SHP77 (cell line): ENCODE results near the gene SIGLECL1.
A peak's percentile ranks its signal among the peaks of the same experiment; 100 is the strongest.

Experiments
- DNase-seq, 2 experiments: peaks; one replicate each; lab custom pipeline; 2025; lab: John Stamatoyannopoulos, UW

The SIGLECL1 gene

DNA sequence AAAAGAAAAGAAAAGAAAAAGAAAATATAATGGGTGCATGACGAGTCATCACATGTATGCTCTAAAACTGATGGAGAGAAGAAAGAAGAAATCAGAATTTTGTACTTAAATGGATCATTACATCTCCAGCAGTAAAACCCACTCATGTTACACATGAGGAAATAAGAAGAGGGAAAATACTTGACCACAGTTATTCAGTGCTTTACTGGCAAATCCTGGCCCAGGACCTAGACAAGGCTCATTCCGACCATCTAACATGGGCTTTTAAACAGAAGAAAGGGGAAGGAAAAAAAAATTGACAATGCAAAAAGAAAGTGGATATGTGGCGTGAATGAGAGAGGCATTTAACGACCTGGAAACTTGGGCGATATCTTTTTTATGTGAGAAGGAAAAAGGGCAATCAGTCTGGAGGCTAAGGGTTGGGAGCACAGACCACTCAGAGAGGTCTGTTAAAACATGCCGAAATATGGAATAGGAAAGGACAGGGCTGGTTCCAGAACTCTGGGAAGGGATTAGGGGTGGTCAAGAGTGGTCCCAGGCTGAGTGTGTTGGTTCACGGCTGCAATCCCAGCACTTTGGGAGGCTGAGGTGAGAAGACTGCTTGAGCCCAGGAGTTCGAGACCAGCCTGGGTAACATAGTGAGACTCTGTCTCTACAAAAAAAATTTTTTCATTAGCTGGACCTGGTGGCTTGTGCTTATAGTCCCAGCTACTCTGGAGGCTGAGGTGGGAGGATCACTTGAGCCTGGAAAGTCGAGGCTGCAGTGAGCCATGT lies 1.6 kb downstream of the SIGLECL1 start:
- no peak for DNase-seq

- no peak for DNase-seq
These were observed 2.4 kb downstream of the SIGLECL1 start for GRCh38 chr19:51253088-51253806.

- DNase-seq, result no peak
These were observed 5.3 kb downstream of the SIGLECL1 start for GRCh38 chr19:51256155-51256625.

GRCh38 chr19:51257471-51257870 lies 6.6 kb downstream of the SIGLECL1 start:
- DNase-seq, result no peak

- DNase-seq, result no peak
These were observed 7.6 kb downstream of the SIGLECL1 start for GRCh38 chr19:51258165-51259160.

- peak; percentile 17 to 28 for DNase-seq
These were observed 8.7 kb downstream of the SIGLECL1 start for GRCh38 chr19:51259348-51260245.

DNA sequence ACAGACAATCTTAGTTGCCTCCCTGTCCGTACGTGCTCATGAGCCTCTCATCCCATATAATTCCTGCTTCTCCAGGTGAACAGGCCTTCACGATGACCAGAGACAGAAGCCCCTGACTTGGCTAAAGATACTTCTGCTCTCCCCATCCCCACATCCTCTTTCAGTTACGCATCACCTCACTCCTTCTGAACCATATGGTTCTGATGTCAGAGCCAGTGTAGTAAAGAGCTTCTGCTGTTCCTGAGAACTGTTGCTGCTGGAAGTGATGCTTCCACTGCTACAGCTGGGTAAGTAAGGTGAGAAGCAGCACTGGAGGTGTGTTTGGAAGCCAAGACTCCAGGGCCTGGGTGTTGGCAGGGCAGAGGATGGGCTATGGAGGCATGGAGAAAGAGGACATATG lies 12.9 kb downstream of the SIGLECL1 start:
- DNase-seq, result no peak

DNA sequence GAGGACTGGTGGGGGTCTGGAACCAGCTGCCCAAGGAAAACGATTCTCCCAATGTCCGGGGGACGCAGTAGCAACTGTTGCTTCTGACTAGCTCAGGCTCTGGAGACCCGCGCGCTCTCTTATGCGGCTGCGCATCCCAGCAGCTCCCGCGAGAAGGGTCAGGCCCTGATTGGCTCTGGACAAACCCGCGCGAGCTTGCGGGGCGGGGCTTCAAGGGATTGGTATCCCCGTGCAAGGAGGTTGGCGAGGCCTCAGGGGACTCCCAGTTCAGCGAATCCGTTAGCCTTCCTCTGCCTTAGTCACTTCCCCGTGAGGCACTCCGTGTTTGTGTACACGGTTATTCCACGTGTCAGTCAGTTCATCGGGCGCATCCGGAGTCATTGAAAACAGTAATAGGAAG lies 20.2 kb downstream of the SIGLECL1 start:
- DNase-seq, result no peak

DNA sequence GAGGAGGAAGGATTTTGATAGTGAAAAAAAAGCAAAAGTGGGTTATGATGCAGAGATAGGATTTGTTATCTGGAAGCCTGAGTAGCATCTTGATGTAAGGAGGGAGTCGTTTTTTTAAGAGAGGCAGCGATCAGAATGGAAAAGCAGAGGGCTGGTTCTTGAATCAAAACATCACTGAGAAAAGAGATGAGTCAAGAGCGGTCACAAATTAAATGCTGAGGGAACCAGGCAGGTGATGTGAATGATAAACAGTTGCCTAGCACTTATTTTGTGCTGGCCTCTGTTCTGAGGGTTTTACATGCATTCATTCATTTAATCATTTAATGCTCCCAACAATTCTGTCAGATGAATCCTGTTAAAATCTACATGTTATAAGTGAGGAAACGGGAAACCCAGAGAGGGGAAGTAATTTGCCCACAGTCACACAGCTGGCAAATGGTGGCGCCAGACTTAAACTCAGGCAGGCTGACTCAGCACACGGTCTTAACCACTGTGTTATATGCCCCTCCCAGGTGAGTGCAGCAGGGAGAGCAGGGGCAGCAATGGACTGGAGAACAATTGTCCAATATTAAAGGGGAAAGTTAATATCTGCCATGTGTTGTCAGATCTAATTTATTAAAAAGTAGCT lies 21.4 kb downstream of the SIGLECL1 start:
- no peak for DNase-seq

GRCh38 chr19:51274049-51274770 lies 23.3 kb downstream of the SIGLECL1 start:
- no peak for DNase-seq

- DNase-seq, result no peak
These were observed 26.2 kb downstream of the SIGLECL1 start for GRCh38 chr19:51277112-51277511.

- DNase-seq, result no peak
These were observed 31.5 kb downstream of the SIGLECL1 start for GRCh38 chr19:51282335-51282734.

DNA sequence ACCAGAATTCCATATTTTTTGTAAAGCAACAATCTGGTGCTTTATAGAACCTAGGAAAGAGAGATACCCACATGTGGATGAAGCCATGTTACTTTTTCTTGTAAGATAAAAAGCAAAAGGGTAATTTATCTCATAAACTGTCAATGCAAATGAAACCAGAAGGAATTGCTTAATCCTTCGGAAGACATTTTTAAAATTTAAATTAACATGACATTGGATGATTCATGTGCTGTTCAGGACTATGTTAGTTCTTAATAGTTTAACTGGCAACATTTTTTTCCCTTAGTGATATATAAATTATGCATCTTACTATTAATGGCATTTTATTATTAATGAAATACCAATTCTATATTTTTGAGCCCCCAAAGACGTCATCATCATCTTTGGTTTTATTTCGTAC lies 34.8 kb downstream of the SIGLECL1 start:
- no peak for DNase-seq

DNA sequence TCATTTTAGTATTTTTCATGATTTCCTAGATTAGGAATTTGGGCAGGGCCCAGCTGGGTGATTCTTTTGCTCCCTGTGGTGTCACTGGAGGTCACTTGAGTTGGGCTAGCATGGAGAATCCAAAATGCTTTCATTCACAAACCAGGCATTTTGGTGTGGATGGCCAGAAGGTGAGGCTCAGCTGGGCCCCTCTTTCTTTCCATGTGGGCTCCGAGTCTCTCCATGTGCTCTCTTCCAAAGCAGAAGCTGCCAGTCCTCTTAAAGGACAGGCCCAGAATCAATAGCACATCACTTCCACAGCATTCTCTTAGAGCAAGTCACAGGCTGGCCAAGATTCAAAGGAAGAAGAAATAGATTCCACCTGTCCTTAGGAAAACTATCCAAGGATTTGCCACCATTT lies 38.8 kb downstream of the SIGLECL1 start:
- DNase-seq, result no peak

- DNase-seq, result peak; percentile 17 to 22
These were observed 42.1 kb downstream of the SIGLECL1 start for GRCh38 chr19:51292971-51293370.

- DNase-seq, result no peak
These were observed 42.8 kb downstream of the SIGLECL1 start for GRCh38 chr19:51293571-51294210.

DNA sequence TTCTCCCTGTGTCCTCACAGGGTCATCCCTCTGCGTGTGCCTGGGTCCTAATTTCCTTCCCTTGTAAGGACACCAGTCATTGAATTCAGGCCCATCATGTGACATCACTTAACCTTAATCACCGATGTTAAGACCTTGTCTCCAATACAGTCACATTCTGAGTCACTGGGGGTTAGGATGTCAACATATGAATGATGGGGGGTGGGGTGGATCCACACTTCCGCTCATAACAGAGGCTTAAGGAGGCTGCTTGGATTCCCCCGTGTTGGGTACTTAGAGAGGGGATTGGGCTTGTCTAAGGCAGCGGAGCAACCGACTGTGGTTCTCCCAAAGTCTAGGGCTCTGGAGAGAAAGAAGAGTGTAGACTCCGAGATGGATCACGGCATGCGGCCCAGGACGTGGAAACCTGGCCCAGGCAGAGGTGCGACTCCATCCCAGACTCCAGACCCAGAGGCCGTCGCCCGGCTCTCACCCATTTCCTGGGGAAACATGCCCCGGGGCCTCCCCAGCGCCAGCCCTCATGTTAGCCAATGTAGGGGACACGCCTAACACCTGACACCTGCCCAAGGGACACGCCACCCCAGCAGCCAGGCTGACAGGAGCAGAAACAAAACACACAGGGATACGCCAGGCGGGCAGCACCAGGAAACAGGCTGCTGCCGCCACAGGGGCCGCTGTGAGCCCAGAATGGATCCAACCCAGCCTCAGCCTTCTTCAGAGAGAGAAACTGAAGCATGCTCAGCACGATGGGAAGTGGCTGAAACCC lies 43.5 kb downstream of the SIGLECL1 start:
- DNase-seq, result peak in 1 of 2 experiments; percentile 55

DNA sequence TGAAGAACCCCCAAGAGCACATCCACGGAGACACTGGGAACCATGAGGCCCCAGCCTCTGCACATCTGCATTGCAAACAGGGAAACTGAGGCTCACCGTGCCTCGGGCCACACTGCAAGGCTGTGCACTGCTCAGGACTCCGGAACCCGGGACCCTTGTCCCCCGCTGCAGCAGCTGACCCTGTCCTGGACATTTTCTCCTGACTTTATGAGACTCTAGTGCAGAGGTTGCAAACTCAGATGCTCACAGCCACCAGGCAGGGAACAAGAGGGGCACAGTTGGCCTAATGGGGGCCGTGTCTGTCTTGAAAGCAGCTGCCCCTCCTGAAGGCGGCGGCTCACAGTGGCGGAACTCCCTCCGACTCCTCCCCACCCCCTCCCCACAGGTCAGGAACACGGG lies 44.1 kb downstream of the SIGLECL1 start:
- DNase-seq, result no peak
